Activated CD4-positive, alpha-beta T cell treated with anti-CD3 and anti-CD28 coated beads, Interleukin-10, Interleukin-2, amounts not matched to agents 100 ng/mL and 50 ng/mL, durations not matched to agents 16 hours and 8 hours (primary cell): ENCODE results near the gene PAOX.

ENCODE experiments used
- DNase-seq: peaks from one replicate; pipeline ENCODE4 v3.0.0-alpha.2; 2020

The PAOX gene

GRCh38 chr10:133350283-133350949, 28.6 kb upstream of the PAOX start:
- no peak for DNase-seq

GRCh38 chr10:133350950-133351329, 28.1 kb upstream of the PAOX start:
- DNase-seq: no peak

DNA sequence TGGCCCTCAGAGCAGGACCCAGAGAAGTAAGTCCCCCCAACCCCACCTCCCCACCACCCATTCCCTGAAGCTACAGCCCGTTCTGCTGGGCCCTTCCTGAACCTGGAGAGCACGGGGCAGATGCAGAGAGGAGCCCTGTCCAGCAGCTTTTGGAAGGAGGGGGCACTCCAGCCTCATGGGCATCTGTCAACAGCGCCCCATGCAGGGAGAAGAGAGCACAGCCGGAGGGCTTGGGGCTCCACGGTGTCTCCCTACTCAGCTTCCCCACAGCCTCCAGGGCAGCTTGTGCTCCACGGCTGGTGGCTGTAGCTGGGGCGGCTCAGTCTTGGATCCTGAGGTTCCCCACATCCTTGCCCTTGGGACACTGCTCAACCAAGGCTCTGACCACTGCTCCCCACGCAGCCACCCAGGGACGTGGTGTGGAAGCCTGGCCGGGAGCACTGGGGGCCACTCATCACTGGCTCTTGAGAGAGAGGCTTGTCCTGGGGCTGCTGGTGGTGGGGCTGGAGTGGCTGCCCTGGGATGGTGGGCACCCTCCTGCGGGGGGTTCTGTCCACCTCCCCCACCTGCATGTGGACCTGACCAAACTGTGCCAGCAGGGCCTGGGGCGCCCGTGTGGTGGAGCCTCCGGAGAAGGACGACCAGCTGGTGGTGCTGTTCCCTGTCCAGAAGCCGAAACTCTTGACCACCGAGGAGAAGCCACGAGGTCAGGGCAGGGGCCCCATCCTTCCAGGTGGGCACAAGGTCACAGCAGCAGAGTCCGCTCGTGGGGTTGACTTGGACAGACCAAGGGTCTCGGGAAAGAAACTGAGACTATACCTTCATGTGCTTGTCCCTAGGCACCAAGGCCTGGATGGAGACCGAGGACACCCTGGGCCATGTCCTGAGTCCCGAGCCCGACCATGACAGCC, 27.4 kb upstream of the PAOX start:
- no peak for DNase-seq

DNA sequence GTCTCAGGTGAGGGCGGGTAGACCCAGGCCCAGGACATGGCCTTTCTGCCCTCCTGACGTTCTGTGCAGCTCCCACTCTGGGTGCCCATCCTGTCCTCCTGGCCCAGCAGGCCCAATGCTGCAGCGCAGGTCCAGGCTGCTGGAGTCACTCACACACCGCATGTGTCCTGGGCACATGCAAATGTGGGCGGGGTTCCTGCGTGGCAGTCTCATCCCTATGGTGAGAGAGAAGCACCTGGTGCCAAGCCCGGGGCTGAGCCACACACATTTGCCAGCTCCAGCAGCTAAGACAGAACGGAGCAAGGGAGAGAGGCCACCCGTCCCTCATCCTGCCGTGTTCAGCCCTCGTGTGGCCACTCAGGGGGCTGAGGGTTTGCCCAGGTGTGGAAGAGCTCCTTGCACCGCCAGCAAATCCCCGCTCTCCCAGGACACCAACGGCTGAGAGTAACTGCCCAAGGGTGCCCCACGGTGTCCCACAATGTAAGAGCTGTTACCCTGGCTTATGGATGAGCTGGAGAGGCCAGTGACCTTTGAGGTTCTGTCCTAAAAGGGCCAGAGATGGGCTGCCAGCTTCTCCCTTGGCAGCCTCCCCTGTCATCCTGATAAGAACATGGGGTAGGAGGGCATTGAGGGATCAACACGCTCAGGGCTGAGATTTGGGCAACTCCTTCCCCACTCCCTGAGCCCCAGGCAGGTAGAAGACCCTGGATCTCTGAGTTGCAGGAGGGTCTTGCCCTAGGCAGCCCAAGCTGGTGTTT, 25.7 kb upstream of the PAOX start:
- no peak for DNase-seq

GRCh38 chr10:133353988-133354605, 25.0 kb upstream of the PAOX start:
- DNase-seq: no peak

DNA sequence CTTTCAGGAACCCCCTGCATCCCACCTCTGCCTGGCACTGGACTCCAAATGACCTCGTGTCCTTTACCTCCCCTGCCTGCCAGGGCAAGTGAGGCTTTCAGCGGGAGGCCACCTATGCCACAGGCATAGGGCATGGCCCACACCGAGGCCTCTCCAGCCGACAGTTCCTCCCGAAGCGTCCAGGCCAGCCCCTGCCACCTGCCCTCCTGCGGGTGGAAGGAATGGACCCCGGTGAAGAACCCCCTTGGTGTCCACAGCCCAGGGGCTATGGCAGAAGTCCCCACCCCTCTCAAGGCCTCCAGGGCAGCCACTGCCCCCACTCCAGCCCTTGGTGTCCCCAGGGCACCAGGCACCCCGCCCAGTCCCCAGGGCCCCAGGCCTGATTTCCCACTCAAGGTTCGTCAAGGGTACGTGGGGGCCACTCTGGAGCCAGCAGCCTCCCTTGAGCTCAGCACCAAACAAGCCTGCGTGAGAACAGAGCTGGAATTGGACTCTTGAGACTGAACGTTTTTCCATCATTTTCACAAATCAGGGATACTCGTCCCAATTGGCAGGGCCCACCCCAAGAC, 24.3 kb upstream of the PAOX start:
- DNase-seq: no peak

DNA sequence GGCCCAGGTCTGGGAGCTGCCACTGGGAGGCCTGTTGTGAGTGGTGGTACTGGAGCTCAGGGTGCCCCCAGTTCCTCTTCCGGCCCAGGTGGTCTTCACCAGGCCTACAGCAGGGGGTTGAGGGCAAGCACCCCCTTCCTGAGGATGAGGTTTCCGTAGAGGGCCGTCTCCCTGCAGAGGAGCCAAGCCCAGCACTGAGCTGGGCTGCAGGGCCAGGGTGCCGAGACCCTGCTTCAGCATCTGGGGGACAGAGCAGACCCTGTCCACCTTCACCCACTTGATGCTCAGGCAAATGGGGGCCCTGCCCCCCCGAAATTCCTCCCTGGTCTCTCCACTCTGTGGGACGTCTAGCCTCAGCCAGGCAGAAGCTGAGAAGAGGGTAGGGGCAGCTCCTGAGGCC, 23.8 kb upstream of the PAOX start:
- no peak for DNase-seq

- no peak for DNase-seq
Measured at GRCh38 chr10:133355991-133356390, 23.1 kb upstream of the PAOX start.

DNA sequence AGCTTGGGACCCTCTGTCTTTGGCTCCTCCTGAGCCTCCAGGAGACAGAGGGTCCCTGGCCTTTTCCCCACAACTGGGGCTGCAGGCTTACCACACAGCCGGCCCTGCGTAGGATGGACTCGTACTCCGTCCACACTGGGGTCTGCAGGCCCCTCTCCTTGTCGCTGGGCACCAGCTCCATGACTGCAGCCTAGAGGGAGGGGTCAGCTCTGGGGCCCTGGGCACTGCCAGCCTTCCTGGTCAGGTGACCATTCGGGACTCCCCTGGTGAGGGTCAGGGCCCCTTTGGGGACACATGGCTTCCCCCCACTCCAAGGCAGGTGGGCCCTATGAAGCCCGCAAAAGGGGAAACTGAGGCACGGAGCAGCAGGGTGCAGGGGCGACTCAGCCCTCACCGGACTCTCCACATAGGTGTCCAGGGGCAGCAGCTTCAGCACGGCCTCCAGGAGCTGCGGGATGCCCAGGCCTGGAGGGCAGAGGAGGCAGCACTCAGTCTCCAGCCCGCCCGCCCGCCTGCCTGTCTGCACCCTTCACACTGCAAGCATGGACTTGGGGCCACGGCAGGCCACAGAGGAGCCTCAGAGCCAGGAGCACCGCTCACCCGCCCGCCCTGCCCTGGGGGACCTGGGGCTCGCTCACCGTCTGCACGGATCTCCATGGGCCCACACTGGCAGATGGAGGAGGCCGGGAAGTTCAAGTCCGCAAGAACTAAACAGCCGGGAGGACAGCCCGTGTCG, 22.3 kb upstream of the PAOX start:
- DNase-seq: no peak

DNA sequence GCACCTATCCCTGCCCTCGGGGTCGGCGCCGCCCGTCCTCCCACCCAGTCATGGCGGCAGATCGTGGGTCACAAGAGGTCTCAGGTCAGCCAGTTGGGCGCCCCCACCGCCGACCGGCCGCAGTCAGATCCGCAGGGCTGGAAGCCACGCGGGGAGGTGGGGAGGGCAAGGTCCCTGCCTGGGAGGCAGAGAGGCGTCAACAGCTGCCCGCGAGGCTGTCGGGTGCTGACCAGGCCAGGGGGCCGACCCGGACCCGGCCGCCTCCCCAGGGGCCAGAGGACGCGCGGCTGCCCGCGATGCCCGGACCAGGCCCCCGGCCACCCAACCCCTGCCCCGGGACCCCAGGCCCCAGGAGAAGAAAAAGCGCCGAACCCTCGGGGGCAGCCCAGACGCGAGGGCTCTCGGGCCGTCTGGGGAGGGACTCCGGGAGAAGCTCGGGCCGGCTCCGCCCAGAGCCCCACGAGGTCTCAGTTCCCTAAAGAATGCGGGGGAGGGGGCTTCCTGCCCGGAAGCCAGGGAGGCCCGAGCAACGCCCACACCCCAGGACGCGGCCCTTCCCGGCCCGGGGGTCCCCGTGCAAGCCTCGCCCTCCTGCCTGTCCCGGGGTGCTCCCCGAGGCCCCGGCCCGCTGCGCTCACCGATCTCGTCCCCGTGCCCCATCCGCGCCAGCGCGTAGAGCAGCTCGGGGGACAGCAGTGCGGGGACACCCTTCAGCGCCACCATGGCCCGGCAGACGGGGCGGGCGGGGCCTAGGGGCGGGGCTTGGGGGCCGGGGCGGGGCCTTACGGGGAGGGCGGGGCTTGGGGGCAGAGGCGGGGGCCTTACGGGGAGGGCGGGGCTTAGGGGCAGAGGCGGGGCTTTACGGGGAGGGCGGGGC, 21.5 kb upstream of the PAOX start, which contains the start of gene FUOM:
Gene FUOM (minus strand): TSS at position 735 of the 877 bp plus-strand sequence. CDS start 12 bp downstream, at position 723.
- DNase-seq: peak; percentile 74

DNA sequence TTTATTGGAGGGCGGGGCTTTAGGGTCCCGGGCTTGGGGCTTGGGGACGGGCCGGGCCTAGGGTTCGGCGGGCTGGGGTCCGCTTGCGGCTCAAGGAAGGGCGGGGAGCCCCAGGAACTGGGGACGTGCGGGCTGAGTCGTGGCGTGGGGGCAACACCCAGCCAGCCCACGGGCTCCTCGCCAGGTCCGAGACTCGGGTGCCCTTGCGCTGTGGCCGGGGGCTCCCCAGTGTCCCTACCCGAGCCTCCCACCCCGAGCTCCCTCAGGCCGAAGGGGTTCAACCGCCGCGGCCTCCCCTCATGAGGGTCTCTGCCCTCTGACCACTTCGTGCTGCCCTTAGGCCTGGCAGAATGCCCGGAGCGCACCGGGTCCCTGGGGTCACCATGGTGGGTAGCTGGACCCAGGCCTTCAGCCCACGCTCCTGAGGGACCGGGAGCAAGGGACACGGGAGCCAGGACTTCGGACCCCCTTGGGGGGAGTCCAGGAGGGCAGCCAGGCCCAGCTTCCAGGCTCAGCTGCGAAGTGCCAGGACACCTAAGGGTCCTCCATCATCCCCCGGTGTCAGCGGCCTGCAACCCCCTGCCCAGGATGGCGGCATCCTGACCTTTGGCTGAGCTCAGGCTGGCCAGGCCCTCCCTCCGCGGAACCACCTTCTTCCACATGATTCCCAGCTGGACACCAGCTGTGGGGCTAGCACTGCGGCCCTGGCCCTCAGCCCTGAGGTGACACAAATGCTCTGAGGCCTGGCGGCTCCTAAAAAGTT, 20.7 kb upstream of the PAOX start:
- DNase-seq: no peak

DNA sequence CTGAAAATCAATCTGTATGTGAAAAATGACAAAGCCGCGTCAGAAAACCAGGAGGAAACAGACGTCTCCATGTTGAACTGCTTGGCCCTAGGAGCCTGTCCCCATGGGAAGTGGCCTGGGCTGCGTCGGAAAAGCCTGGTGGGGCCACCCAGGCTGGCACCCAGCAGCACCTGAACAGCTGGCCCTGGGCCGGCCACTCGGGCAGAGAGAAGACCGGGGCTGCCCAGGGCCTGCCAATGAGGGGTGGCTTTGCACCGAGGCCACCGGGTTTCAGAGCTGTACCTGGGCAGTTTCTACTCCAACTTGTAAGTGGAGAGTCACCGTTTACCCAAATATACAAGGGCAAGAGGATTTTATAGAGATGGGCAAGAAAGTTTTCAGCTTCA, 20.1 kb upstream of the PAOX start:
- no peak for DNase-seq

DNA sequence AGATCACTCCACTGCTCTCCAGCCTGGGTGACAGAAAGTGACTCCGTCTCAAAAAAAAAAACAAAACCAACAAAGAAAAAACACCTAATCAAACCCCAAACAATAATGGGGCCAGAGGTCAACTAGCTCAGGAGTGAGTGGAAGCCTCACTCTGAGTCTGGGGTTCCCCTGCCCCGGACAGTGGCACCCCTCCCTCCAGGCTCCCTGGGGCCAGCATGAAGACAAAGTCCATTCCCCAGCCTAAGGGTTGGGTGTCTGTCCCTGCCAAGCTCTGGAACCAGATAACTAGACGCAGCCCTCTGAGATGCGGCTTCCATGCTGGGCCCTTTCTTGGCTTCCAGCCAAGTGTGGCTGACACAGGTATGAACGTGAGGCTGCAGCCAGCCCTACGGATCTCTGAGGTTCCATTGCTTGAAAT, 19.5 kb upstream of the PAOX start:
- DNase-seq: no peak

GRCh38 chr10:133359972-133360610, 19.0 kb upstream of the PAOX start:
- DNase-seq: no peak

- no peak for DNase-seq
Measured at GRCh38 chr10:133361227-133361626, 17.8 kb upstream of the PAOX start.

DNA sequence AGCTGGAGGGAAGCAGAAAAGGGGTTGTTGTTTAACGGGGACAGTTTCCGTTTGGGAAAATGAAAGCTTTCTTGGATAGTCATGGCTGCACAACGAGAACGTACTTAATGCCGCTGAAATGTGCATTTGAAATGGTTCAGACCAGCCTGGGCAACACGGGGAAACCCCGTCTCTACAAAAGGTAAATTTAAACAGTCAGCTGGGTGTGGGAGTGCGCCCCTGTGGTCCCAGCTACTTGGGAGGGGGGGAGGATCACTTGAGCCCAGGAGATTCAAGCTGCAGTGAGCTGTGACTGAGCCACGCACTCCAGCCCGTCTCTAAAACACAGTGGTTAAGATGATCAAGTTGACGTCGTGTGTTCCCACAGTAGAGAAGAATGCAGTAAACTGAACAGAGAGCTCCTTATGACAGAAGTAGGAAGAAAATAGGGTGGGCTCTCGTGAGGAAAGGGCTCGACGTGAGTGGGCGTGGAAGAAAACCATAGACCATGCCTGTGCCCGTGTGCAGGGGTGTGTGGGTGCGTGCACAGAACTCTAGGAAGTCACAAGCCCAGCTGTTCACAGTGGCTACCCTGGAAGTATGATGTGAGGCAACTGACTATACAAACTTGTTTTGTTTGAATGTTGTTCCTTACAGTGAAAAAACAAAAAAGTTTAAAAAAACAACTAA, 17.2 kb upstream of the PAOX start:
- DNase-seq: no peak

GRCh38 chr10:133362846-133363245, 16.2 kb upstream of the PAOX start:
- DNase-seq: no peak

- no peak for DNase-seq
Measured at GRCh38 chr10:133364645-133365431, 14.2 kb upstream of the PAOX start.
